Measurements from ENCODE around the gene KCNQ1.

Gene KCNQ1

DNA sequence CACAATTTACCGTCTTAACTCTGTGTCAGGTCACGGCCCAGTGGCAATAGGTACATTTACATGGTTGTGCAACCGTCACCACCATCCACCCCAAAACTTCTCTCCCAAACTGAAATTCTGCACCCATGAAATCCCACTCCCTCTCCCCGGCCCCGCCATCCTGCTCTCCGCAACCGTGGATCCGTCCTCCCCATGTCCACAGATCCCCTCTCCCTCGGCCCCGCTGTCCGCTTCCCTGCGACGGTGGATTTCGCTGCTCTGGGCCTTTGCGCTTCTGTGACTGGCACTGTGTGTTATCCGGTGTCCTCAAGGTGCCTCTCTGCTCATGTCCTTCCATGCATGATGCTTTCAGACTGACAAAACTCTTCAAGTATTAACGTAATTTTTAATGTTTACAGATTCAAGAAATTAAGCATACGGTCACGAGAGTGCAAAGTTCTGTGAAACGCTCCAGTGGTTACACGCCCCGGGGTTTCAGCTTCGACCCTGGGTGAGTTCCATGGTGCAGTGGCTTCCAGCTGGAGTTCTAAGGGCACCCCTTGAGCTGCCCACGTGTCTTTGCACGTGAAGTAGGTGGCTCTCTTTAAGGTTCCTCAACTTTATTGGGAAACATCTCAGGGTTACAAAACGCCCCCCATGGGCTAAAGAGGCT is 76.4 kb downstream of the KCNQ1 start:
- DNase-seq (ENCODE audit: low read depth in 2 of 2, low spot score in 1 of 2): no peak

DNA sequence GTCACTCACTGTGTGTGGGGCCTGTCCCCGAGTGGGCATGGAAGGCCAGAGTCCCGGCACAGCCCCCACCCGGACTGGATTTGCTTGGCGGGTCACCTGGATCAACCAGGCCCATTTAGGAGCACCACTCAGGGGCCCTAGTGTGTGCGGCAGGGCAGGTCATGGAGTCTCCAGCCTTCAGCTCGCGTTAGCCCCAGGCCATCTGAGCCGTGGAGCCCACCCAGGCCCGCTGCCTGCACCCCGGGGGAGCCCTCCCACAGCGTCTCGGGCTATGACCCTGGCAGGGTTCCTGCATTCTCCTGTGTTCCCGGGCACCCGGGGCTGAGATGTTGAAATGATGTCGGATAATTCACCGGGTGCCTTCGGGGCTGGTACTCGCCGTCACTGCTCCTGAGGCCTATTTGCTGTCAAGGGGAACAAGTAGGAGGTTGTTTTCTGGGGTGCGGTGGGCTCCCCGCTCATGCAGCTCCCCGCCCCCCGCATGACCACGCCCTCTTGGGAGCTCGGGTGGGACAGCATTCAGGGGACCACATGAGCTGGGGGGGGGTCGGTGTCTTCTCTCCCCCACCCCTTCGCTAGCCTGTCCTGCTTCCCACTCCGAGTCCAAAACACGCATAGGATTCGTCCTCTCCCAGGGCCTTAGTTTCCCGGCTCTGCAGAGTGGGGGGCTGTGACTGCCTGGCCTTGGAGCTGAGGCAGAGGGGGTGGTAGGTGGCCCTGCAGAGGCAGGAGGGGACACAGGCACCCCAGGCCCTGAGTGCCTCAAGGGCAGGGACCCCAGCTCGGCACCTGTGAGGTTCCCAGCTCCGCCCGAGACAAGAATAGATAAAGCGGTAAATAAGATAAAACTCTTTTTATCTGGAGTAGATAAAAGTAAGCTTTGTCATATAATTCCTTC is 77.2 kb downstream of the KCNQ1 start:
- DNase-seq (ENCODE audit: low read depth in 2 of 2, low spot score in 1 of 2): no peak

DNA sequence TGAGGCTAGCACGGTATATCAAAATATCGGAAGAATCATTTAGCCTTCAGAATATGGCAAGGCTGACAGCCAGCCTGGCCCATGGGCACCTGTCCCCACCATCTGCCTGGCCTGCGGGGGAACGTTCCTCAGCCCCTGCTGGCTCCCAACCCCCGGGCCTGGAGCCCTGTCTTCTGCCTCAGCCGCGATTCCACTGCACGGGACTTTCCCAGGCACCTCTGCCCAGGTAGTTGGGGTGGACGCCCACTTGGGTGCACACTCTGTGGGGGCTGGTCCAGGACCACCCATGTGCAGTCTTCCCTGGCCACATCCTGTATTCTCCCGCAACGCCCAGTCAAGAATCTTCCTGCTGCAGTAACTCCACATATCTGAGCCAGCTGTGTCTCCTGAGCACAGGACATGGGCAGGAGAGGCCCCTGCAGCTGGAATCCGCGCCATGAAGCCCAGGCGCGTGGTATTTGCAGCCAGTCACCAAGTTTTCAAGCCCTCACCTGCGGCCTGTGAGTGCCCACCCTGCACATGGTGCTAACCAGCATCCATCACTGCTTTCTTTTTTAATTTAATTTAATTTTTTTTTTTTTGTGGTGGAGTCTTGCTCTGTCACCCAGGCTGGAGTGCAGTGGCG is 77.9 kb downstream of the KCNQ1 start:
- DNase-seq (ENCODE audit: low read depth in 2 of 2, low spot score in 1 of 2): no peak

DNA sequence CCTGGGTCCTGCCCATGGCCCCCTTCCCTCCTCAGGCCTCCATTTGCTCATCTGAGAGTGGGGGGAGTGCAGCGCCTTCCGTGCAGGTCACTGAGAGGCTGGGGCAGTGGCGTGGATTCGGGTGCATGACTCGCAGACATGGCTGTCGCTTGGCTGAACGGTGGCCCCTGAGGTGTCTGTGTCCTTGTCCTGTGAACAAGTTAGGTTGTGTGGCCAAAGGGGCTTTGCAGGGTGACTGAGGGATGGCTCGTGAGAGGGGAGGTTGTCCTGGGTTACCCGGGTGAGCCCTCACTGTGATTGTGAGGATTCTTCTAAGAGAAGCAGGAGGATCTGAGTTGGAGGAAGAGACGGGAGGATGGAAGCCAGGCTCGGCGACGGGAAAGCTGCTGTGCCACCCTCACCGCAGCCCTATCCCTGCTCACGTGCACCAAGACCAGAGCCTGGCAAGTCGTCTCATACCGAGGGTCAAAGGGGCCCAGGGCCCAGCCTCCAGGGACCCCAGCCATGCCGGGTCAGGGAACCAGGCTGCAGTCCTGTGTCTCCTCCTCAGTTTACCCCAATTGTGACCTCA is 79.1 kb downstream of the KCNQ1 start:
- no peak for DNase-seq (ENCODE audit: low read depth in 2 of 2, low spot score in 1 of 2)

DNA sequence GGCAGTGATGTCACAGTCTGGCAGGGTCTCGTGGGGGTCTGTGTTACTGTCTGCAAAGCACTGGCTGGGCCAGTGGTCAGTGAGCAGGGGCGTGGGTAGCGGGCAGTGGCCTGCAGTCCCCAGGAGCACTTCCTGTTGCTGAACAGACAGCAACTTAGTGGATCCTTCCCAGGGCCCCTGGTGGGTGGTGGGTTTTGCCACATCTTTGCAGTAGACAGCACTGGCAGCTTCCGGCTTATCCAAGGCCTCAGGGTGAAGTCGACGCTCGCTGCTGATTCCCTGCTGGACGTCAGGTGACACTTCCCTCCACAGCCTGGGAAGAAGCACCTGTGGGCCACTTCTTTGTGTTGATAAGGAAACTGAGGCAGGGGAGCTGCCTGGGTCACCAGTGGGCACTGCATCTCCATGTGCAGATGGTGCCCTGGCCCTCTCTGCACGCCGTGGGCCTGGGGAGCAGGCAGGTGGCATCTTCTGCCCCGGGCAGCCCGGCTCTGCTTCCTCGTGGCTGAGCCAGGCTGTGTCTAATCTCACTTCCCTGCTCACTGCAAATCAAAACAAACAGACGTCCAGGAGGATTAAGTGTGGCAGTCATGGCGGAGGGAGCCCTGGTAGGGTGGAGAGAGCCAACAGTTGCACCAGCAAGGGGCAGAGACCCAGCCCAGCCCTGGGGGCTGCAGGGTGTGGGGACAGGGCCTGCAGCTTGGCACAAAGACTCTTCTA is 79.8 kb downstream of the KCNQ1 start:
- no peak for DNase-seq (ENCODE audit: low read depth in 2 of 2, low spot score in 1 of 2)

DNA sequence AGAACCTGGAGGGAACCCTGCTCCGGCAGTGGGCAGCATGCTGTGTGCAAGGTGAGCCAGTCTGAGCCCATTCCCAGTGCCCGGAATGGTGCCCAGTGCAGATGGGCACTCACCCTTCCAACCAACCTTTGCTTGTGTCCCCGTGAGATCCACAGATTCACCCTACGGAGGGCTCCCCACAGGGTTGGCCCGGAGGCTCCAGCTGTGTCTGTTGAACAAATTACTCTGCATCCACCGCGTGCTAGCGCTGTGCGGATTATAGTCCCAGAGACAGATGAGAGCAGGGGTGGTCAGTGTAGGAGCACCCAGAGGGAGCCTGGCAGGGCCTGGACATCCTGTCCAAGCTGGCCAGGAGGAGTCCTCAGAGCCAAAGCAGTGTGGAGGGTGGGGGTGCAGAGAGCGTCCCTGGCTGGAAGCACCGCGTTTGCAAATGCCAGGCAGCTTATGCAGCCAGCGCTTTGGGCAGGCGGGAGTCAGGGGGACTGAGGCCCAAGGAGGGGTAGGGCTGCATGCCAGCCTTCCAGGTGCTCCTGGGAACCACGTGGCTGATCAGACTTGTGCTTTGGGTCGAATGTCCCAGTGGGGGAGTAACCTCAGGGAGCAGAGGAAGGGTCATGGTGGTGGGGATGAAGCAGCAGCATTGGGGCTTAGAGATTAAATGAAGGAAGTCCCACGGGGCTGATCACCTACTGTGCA is 80.5 kb downstream of the KCNQ1 start:
- no peak for DNase-seq (ENCODE audit: low read depth in 2 of 2, low spot score in 1 of 2)

DNA sequence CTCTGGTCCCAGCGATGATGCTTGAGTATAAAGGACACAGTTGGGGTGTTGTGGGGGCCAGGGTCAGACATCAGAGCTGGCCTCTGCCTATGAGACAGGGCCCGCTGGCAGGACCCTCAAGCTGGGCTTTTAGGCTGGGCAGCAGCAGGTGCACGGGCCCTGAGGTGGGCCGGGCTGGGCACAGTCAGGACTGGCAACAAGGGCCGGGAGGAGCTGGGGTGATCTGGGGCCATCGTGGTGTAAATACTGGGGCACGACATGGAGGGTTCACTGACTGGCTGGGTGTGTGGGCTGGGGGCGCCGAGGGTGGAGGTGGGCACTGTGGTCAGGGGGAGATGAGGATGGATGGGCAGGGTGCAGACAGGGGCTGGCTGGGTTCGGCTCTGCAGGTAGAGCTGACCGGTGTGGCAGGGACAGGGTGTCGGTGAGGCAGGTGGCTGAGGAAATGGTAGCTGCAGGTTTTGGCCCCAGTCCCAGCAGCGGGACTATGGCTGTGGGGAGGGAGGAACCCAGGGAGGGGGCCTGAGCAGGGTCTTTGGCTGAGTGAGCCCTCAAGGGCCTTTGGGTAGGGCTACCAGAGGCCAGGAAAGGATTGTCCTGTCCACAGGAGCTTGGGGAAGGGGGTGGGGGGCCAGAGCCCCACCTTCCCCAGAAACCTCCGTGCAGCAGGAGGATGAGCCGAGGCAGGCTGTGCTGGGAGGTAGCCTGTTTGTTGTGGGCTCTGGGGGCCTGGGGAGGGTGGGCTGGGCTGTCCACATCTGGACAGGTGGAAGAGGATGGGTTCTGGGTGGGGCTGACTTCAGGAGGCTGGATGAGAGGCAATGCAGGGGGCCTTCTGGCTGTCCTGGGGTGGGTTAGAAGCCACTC is 81.4 kb downstream of the KCNQ1 start:
- DNase-seq (ENCODE audit: low read depth in 2 of 2, low spot score in 1 of 2): no peak

DNA sequence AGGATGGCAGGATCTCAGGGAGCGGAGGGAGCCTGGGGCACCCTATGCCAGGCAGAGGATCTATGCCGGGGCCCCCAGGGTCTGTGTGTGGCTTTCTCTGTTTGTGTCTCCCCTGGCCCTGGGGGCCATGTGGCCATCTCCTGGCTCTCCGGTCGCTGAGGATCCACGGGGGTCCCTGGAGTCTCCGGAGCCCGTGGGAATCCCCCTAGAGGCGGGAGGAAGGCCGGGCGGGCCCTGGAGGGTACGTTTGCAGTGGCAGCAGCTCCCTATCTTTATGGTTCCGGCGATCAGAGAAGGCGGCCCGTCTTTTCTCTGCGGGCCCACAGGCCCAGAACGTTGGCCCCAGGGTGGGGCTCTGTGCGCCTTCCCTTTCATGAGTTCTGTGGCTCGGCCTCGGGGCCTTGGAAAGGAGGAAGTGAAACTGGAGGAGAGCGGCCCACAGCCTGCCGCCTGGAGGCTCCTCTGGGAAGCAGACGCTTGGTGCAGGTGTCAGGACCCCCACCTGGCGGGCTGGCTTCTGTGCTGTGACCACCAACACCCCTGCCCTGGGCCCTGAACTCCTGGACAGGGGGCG is 82.1 kb downstream of the KCNQ1 start:
- DNase-seq (ENCODE audit: low read depth in 2 of 2, low spot score in 1 of 2): no peak

DNA sequence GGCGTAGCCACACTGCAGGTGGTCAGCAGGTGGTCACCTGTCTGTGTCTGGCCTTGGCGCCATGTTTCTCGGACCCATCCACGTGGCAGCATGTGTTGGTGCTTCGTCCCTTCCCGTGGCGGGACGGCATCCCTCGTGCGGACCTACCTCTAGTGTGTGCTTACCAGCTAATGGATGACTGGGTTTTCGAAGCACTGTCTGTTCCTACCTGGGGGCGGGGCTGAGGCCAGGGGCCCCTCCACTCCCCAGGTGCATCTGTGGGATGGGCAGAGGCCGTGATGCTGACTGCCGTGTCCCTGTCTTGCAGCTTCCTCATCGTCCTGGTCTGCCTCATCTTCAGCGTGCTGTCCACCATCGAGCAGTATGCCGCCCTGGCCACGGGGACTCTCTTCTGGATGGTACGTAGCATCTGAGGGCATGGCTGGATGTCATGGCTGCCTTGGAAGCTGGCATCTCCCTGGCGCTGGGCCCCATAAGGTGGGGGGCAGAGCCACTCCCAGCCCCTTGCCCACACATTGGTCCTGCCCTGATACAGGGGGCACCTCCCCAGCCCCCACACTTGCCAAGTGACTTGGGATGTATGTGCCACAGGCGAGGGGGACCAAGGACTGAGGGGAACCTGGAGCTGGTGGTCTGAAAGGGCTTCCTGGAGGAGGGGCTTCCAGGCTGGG is 82.9 kb downstream of the KCNQ1 start:
- DNase-seq (ENCODE audit: low read depth in 2 of 2, low spot score in 1 of 2): no peak

DNA sequence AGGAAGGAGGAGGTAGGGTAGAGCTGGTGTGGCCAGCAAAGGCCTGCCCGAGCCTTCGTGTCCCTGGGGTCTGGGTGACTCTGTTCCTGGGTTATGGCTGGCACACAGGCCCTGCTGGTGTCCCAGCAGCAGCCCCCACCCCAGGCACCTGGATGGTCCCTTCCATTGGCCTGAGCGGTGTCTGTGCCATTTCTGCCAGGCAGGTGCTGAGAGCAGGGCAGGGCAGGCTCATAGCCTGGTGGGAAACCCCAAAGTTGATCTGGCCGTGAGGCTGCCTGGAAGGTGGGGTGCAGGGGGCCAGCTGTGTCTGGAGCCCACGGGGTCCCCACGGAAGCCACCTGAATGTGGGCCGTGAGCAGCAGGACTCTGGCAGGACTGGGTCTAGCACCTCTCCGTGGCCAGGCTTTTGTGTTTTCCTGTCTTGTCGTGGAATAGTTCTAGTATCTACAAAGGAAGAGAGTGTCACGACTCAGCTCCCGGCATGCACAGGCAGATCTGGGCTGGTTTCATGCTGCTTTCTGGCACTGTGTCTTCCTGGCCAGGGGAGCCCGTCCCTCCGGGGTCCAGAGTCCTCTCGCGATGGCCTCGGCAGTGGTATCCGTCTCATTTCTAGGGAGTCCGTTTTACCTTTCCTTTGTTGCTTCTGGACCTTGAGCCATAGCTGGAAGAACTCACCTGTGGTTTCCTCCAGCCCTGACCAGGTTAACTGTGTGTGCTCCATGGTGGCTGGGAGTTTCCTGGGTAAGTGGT is 83.7 kb downstream of the KCNQ1 start:
- no peak for DNase-seq (ENCODE audit: low read depth in 2 of 2, low spot score in 1 of 2)

DNA sequence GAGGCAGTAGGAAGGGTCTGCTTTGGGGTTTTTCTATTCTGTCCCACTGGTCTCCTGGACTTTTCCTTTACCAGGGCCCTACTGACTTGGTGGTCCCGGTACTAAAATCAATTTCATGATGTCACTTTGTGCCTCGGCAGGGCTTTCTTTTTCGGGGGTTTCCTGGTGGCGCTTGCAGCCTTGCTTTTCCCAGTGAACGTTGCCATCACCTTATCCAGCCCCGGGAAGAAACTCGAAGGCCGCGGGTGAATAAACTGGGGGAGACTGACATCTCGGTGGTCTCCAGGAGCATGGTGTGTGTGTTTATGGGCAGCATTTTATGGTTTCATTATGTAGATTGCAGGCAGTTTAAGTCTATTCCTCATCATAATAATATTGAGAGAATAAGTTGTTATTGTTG is 84.4 kb downstream of the KCNQ1 start:
- no peak for DNase-seq (ENCODE audit: low read depth in 2 of 2, low spot score in 1 of 2)

DNA sequence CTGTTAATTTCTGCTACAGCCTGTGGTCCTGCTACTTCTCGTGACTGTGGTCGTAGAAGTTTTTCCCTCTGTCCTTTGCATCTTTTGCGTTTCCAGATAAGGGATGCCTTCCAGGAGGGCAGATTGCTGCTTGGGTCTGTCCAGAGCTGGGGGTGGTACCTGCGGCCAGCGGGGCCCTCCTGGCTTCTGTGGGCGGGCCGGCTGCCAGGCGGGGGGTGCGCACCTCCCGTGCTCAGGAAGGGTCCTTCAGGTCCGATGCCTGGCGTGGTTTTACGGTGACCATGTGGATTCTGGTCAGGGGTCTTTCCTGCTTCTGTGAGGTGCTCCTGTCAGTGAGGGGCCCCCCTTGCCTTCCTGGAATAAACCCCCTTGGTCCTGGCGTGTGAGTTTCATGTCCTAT is 84.8 kb downstream of the KCNQ1 start:
- DNase-seq (ENCODE audit: low read depth in 2 of 2, low spot score in 1 of 2): no peak

DNA sequence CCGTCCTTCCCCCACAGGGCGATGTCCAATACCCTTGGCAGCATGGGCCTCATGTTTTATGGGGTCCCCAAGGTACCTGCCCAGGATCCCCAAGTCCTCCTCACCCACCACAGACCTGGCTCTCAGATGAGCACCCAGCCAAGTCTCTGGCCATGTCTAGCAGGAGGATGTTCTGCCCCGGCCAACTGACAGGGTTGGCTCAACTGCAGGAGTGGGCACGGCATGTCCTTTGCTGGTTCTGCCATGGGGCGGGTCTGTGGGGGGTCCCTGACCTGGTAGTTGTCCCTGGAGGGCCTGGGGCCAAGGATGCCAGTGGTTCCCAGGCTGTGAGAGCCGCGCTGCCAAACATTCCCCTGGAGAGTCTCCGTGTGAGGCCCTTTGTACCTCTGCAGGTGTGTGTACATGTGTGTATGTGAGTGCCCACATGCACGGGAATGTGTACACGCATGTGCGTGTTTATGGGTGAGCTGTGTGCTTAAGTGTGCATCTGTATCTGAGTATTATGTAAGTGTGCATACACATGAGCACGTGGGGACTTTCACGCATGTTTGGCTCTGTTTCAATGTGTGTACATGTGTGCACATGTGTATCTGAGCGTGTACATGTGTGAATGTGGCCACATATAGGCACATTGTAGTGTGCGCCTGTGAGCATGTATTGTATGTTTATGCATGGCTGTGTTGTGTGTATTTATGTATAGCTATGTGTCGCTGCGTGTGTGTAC is 85.5 kb downstream of the KCNQ1 start:
- DNase-seq (ENCODE audit: low read depth in 2 of 2, low spot score in 1 of 2): no peak

DNA sequence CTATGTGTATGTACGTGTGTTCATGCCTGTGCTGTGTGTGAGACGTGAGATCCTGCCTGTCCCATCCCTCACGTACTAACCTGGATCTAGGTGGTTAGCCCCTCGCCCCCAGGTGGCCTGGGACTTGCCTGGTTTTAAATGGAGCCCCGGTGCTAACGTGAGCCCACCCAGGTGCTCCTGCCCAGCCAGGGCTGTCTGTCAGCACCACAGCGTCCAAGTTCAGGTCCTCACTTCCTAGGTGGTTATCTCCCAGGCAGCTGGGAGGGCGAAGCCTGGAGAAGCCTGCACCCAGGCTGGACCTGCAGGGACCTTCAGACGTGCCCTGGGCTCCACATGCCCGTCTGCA is 86.0 kb downstream of the KCNQ1 start:
- no peak for DNase-seq (ENCODE audit: low read depth in 2 of 2, low spot score in 1 of 2)

DNA sequence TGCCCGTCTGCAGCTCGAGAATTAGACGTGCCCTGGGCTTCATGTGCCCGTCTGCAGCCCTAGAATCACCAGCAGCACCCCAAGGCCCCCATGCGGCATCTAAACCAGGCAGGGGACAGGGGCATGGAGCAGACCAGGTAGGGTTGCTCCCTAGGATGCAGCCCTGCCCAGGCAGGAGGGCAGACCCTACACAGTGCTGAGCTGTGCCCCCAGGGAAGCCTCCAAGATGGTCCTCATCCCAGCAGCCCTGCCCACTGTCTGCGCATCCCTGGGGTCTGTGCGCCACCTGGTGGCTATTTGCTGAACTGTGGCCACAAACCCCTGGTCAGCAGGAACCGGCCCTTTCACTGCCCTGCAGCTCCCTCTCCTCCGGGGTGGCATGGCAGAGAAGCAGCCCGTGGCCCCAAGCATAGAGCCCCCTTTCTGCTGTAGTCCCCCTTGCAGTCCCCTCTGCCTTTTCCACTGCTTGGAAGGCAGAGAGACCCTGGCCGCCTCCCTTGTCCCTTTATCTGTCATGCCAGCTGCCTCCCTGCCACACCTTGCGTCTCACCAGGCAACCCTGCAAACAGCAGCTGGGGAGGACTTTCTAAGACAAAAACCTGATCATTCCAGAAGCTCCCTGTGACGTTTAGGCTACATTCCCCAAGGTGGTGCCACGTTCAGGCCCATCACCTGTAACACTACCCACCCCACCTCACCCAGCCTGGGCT is 86.6 kb downstream of the KCNQ1 start:
- DNase-seq (ENCODE audit: low read depth in 2 of 2, low spot score in 1 of 2): peak; percentile 48 to 56

DNA sequence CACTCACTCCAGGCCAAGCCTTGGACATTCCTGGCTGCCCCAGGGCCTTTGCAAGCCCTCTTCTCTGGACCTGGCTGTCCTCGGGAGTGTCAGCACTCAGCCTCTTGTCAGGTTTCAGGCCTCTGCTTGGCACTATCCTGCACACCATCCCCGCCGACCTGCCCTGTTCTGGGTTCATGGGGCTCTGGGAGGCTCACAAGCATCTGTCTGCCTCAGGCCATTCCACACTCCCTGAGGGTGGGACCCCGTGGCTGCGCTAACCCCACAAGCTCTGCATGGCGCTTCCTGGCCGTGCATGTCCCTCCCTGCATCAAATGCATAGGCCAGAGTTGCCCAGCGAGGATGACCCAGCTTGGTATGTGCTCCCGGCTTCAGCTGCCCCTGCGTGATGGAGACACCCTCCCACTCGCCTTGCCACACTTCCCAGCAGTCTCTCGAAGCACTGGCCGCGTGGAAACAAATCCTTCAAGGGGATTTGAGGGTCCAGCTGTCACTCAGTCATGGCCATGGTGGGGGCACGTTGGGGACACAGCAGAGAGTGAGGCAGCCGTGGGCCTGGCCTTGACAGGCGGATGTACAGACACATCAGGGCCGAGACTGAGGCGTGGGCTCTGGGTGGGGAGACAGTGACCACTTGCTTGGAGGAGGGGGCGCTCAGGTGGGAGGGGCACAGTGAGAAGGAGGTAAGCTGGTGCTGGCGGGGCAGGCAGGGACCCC is 87.3 kb downstream of the KCNQ1 start:
- no peak for DNase-seq (ENCODE audit: low read depth in 2 of 2, low spot score in 1 of 2)

Data from stimulated activated CD8-positive, alpha-beta memory T cell treated with anti-CD3 and anti-CD28 coated beads, Interleukin-4, amount 100 ng/mL, for 1 hour (primary cell).